ENCODE measurements around the gene TLE4.

Gene TLE4

DNA sequence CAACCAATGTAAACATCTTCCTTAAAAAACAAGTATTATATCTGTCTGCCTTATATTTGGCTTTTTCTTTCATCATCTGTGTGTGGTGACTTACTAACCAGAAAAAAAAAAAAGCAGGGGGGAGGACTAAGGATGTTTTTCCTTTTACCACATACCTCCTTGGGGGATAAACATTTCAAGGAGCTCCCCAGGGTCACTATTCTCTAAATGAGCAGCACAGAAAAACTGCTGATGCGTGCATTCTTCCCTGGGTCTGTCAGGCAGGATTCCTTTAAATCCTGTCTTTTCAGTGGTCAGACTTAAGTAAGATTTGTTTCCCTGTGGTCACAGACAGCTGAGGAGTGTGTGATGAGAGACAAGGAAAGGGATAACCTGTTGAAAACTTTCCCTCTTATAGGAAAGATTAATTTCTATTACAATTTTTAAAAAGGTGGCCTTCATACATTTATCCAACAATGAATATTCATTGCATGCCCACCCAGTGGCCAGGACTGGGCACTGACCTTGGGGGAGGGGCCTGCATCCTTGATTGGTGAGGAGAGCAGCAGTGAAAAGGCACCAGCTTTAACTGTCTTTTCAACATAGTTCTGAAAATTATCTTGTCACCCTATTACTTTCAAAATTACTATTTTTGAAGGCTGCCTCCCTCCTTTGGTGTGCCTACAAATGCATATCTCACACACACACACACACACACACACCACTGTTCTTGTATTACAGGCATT is 123.1 kb downstream of the TLE4 start:
- no peak for DNase-seq

- no peak for DNase-seq
Measured at GRCh38 chr9:79695531-79696175, 123.9 kb downstream of the TLE4 start.

- DNase-seq = no peak
Measured at GRCh38 chr9:79698967-79699366, 127.2 kb downstream of the TLE4 start.

DNA sequence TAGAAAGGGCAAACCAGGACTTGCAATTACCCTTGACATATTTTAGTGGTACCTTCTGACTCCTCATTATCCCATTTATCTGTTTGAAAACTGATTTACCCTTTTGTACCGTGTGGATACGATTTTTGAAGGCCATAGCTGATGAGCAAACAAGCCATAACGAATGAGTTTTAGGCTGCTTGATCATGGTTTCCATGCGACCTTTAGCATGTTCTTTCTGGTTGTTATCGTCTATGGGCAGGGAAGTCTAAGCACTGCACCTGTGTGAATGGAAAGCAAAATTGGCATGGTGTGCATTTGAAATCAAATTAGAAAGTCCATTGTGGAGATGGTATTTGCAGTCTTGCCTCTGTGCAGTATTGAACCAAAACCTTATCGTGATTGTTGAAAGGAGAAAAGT is 127.7 kb downstream of the TLE4 start:
- DNase-seq = no peak

DNA sequence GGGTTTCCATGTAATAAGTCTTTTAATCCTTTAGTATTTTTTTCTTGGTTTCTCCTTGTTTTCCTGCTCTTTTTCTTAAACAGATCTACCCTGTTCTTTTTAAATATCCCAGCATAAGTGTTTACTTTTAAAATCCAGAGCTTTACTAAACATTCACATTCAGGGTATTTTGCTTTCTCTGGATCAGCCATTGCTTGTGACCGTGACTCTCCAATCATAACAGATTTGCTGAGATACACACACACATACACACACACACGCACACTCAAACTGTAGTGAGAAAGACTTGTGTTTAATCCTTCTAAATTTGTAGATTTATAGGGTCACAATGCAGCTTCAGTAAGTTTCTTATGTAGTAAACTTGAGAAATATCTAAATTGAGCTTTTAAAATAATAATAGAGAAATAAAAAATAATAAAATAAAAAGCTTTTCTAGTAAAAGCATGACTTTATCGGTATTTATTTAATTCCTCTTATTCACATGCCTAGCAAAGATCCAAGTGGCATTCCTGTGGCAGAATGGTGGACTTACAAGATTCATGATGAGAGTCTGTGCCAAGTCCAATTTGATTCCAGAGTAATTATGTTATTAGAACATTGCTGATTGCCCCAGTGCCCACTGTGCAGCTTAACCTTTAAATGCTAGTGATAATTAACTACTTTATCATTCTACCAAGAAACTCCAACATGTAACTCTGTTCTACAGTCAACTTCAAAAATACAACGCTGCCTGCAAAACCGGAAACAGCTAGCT is 129.0 kb downstream of the TLE4 start:
- DNase-seq = no peak

GRCh38 chr9:79701651-79702050 is 129.9 kb downstream of the TLE4 start:
- DNase-seq = no peak

DNA sequence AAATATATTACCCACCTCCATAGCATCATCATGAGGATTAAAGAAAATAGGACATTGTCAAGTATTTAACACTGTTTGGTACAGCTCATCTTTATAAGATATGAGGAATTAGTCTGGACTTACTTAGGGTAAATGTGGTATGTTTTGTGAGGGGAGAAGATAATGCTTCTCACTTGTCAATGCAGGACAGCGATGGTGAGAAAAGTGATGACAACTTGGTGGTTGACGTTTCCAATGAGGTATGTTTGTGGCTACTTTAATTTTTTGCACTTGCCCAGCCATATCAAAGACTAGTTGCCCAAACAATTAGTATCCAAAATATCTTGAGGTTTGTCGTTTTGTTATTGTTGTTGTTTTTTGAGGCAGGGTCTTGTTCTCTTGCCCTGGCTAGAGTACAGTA is 133.9 kb downstream of the TLE4 start:
- DNase-seq = no peak

- DNase-seq = no peak
Measured at GRCh38 chr9:79706512-79706911, 134.7 kb downstream of the TLE4 start.

GRCh38 chr9:79707589-79707988 is 135.8 kb downstream of the TLE4 start:
- DNase-seq = no peak

- no peak for DNase-seq
Measured at GRCh38 chr9:79708541-79708940, 136.8 kb downstream of the TLE4 start.

- no peak for DNase-seq
Measured at GRCh38 chr9:79709743-79710674, 138.2 kb downstream of the TLE4 start.

DNA sequence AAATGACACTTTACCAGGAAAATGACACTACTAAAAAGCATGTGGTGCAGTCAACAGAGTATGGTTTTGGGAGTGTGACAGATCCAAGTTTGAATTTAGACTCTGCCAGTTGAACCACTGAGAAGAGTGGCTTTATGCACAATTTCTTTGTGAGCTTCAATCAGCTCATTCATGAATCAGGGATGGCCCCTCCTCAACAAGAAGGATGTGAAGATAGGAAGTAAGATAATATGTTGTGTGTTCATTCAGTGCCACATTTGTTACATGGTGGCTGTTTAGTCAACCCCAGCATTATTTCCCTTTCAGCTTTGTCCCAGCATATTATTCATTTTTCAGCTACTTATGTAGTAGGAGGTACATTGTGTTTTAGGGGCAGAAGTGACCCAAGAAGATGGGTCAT is 140.1 kb downstream of the TLE4 start:
- no peak for DNase-seq

DNA sequence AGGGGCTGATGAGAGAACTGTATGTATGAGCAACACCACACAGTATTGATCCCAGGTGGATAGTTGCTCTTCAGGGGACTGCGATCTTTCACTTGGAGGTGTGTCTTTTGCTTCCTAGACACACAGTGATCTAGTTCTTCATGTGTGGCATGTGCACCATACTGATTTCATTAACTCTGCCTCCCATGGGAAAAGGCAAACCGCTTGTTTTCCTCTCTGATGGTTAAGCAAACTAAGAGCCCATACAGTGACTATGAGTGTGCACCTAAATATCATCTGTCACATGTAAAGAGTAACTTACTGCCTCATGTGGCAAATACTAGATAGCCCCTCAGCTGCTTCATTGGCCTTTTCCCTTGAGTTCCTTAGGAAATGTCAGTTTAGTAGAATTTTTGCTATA is 147.3 kb downstream of the TLE4 start:
- DNase-seq = no peak

DNA sequence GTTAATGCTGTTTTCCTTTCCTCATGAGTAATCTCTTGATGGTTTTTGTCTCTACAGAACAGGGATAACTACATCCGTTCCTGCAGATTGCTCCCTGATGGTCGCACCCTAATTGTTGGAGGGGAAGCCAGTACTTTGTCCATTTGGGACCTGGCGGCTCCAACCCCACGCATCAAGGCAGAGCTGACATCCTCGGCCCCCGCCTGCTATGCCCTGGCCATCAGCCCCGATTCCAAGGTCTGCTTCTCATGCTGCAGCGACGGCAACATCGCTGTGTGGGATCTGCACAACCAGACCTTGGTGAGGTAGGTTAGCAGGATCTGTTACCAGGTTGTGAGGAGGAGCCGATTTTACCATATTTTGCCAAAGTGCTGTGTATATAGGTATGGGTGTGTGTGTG is 148.2 kb downstream of the TLE4 start:
- no peak for DNase-seq

- DNase-seq = no peak
Measured at GRCh38 chr9:79731171-79731890, 159.6 kb downstream of the TLE4 start.

GRCh38 chr9:79735023-79735779 is 163.4 kb downstream of the TLE4 start:
- no peak for DNase-seq

- no peak for DNase-seq
Measured at GRCh38 chr9:79736051-79736450, 164.3 kb downstream of the TLE4 start.

DNA sequence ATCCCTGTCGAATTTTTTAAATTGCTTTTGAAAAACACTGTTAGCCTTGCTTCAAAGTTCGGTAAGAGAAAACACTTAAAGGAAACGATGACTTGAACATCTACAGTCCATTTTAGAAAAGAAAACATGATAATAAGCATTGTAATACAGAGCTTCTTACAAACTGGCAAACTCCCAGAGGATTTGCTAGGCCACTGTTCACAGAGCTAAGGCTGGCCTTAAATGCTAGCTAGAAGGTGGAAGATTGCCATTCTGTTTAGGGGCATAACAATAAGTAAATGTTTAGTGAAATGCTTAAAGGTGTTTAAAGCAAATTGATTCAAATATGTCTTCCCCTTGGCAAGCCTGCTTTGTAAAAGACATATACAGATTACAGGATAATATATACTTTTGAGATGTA is 169.6 kb downstream of the TLE4 start:
- DNase-seq = no peak

GRCh38 chr9:79742110-79742721 is 170.5 kb downstream of the TLE4 start:
- DNase-seq = no peak

DNA sequence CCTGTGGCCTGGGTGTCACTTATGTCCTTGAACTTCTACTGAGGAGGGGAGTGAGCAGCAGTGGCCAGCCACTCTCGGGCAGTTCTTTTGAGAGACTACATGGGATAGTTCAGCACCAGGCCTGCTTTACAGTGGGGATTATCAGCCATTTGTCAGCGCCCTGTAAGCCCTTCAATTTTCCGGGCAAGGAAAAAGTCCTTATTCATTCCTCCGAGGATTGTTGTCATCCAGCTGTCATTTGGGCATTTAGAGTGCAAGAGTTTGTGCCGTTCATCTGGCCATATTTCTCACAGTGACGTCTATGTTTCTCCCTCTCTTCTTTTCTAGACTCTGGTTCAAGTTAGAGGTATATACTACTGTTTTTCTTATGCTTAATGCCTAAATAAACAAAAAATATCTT is 172.8 kb downstream of the TLE4 start:
- no peak for DNase-seq

DNA sequence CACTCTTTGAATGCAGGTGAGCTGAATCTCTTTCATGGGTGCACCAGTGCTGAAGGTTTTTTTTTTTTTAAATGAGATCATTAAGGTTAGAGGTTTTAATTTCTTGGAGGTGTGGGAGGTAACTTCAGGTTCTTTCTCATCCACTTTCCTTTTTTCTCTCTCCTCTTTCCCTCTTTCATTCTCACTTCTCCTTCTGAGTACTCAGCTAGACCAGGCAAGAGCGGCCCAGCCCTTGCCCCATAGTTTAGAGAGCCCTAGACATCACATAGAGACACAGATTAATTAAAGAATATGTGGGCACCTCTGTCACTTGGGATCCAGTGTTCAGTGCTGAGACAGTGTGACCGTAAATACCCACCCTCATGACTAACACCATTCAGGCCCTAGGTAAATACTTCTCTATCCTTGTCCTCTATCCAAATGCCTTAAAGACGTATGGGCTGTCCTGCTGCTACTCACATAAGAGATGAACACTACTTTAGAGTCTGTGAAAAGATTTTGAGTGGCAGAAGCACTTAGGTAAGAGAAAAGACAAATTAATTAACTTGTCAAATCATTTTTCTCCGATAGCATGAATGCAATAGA is 174.1 kb downstream of the TLE4 start:
- no peak for DNase-seq
